HG02852 (cell line): ENCODE measurements around the gene DNAJB4.

Experiments used
- ATAC-seq: cut with Tn5 transposase; IDR thresholded peaks from one replicate; pipeline ENCODE4 v1.9.1; 2021; ENCODE audit warnings: mild to moderate bottlenecking, moderate library complexity; ENCODE audit not compliant: unreplicated experiment

DNAJB4 gene

GRCh38 chr1:78036450-78036849, 31.7 kb downstream of the DNAJB4 start:
- ATAC-seq = no peak

- no peak for ATAC-seq
Observed at GRCh38 chr1:78038071-78038470, 33.3 kb downstream of the DNAJB4 start.

- ATAC-seq = no peak
Observed at GRCh38 chr1:78038491-78038939, 33.8 kb downstream of the DNAJB4 start.

GRCh38 chr1:78040484-78041089, 35.8 kb downstream of the DNAJB4 start:
- ATAC-seq = no peak

GRCh38 chr1:78043436-78043835, 38.7 kb downstream of the DNAJB4 start:
- no peak for ATAC-seq

GRCh38 chr1:78044796-78045562, 40.2 kb downstream of the DNAJB4 start:
- ATAC-seq = no peak

GRCh38 chr1:78045563-78045925, 40.8 kb downstream of the DNAJB4 start:
- no peak for ATAC-seq

GRCh38 chr1:78045926-78046778, 41.4 kb downstream of the DNAJB4 start, which contains the start of gene GIPC2:
GIPC2 (plus strand) TSS chr1:78045966; CDS start chr1:78046095, 129 bp downstream.
- ATAC-seq = no peak

- no peak for ATAC-seq
Observed at GRCh38 chr1:78047106-78047505, 42.4 kb downstream of the DNAJB4 start.

GRCh38 chr1:78047631-78048030, 42.9 kb downstream of the DNAJB4 start:
- ATAC-seq = no peak

- peak; percentile 34 for ATAC-seq
Observed at GRCh38 chr1:78048446-78048845, 43.7 kb downstream of the DNAJB4 start.

GRCh38 chr1:78049396-78049795, 44.7 kb downstream of the DNAJB4 start:
- no peak for ATAC-seq

GRCh38 chr1:78051005-78051404, 46.3 kb downstream of the DNAJB4 start:
- ATAC-seq = no peak

- ATAC-seq = no peak
Observed at GRCh38 chr1:78052685-78053405, 48.1 kb downstream of the DNAJB4 start.

- no peak for ATAC-seq
Observed at GRCh38 chr1:78053498-78053897, 48.8 kb downstream of the DNAJB4 start.

GRCh38 chr1:78054559-78054958, 49.8 kb downstream of the DNAJB4 start:
- no peak for ATAC-seq

- no peak for ATAC-seq
Observed at GRCh38 chr1:78054972-78055371, 50.2 kb downstream of the DNAJB4 start.

GRCh38 chr1:78055565-78056132, 50.9 kb downstream of the DNAJB4 start:
- no peak for ATAC-seq

GRCh38 chr1:78058670-78059069, 53.9 kb downstream of the DNAJB4 start:
- no peak for ATAC-seq

GRCh38 chr1:78060857-78061563, 56.3 kb downstream of the DNAJB4 start:
- peak; percentile 98 for ATAC-seq
